MCF 10A (cell line): Measurements from ENCODE around the gene MTOR. TPM values are rescaled to one million over a fixed set of nuclear protein-coding genes. Genes with fewer than 3 reads are reported as not detected.
"Not testable (repeated sequence)": the region's sequence is repeated elsewhere in the genome, so short reads cannot be mapped to it uniquely, and the experiment has no call there.

Source experiments
- BruUV-seq: library from RNA; stranded (reverse); fragments of 400-500 nt; replicated peaks from 2 replicates; lab custom pipeline; 2021; lab: Mats Ljungman, UMichigan
- CTCF ChIA-PET: fragments of 300-600 bp; sonication (Branson Sonifier 250); formaldehyde crosslinking; extraction: SDS; loops from one replicate; lab custom pipeline; 2021; ENCODE audit warnings: antibody characterized with exemption, inconsistent platforms; lab: Yijun Ruan, JAX
- POLR2A ChIA-PET: fragments of 300-600, 350-650 bp; sonication (Branson Sonifier 250); formaldehyde crosslinking; extraction: SDS; loops from one replicate; lab custom pipeline; 2020; ENCODE audit warnings: antibody characterized with exemption, inconsistent platforms; lab: Yijun Ruan, JAX
- DNase-seq: peaks from one replicate; pipeline ENCODE4 v3.0.0-alpha.2; 2018; ENCODE audit not compliant: unreplicated experiment
- H3K27ac Mint-ChIP-seq: one replicate; pipeline ENCODE4 v1.8.0; 2022; ENCODE audit warnings: mild to moderate bottlenecking, low read depth, mixed read lengths; ENCODE audit not compliant: unreplicated experiment
- H3K27me3 Mint-ChIP-seq: one replicate; pipeline ENCODE4 v1.8.0; 2022; ENCODE audit warnings: mixed read lengths; ENCODE audit not compliant: insufficient read depth, unreplicated experiment
- H3K36me3 Mint-ChIP-seq: one replicate; pipeline ENCODE4 v1.8.0; 2022; ENCODE audit warnings: mild to moderate bottlenecking, moderate library complexity, mixed read lengths; ENCODE audit not compliant: insufficient read depth, unreplicated experiment
- H3K4me1 Mint-ChIP-seq: one replicate; pipeline ENCODE4 v1.8.0; 2022; ENCODE audit warnings: mixed read lengths; ENCODE audit not compliant: insufficient read depth, unreplicated experiment
- H3K4me3 Mint-ChIP-seq: one replicate; pipeline ENCODE4 v1.8.0; 2022; ENCODE audit warnings: mild to moderate bottlenecking, moderate library complexity, mixed read lengths; ENCODE audit not compliant: unreplicated experiment
- H3K9me3 Mint-ChIP-seq: one replicate; pipeline ENCODE4 v1.8.0; 2022; ENCODE audit warnings: mixed read lengths; ENCODE audit not compliant: unreplicated experiment
- CTCF ChIP-seq: fragments of 200-600 bp; IDR thresholded peaks from one replicate; pipeline ENCODE4 v1.8.0; 2022; ENCODE audit warnings: antibody characterized with exemption, mild to moderate bottlenecking; ENCODE audit not compliant: unreplicated experiment
- intact Hi-C: fragments of 100-400 bp; cut with micrococcal nuclease; formaldehyde crosslinking; loops from 2 replicates; pipeline ENCODE4 v1.14.1; 2022
- total RNA-seq: library from RNA; stranded (reverse); gene quantifications from 2 replicates; pipeline ENCODE4 v1.2.3, GENCODE V29; 2022

MTOR gene
- total RNA-seq, 1 experiment from 2014 or later = 45.9 TPM

- H3K4me3 Mint-ChIP-seq = no peak overlapping the region
- no peaks in the 10 kb centered on the region for H3K9me3 Mint-ChIP-seq
- H3K4me1 Mint-ChIP-seq = peaks cover 5% of the 10 kb centered on the region
- intact Hi-C loops = no loop called here
- no peak overlapping the region for H3K27ac Mint-ChIP-seq
- H3K27me3 Mint-ChIP-seq = peaks cover 21% of the 10 kb centered on the region
- ChIA-PET POLR2A (no interaction called here), CTCF (interaction anchor here (0.7 kb wide), 1 partner anchor 53 kb away, joined by 5 read pairs; no protein-coding TSS in a partner anchor)
- no peak for DNase-seq
- no TSS peak for BruUV-seq
- H3K36me3 Mint-ChIP-seq = no peaks in the 10 kb centered on the region
- TF ChIP-seq CTCF = no peak
Measured at GRCh38 chr1:11307852-11308251, 45.5 kb upstream of the MTOR start.

GRCh38 chr1:11305516-11305915 lies 43.2 kb upstream of the MTOR start:
- H3K27ac Mint-ChIP-seq, H3K4me1 Mint-ChIP-seq, H3K36me3 Mint-ChIP-seq, BruUV-seq, CTCF ChIA-PET, POLR2A ChIA-PET, DNase-seq, H3K9me3 Mint-ChIP-seq, intact Hi-C loops, H3K4me3 Mint-ChIP-seq: not testable (repeated sequence)
- peaks cover 11% of the 10 kb centered on the region for H3K27me3 Mint-ChIP-seq

GRCh38 chr1:11302366-11302765 lies 40.0 kb upstream of the MTOR start:
- H3K4me3 Mint-ChIP-seq = no peak overlapping the region
- DNase-seq = no peak
- BruUV-seq = no TSS peak
- H3K27me3 Mint-ChIP-seq = no peaks in the 10 kb centered on the region
- POLR2A ChIA-PET = no interaction called here
- no peak overlapping the region for H3K27ac Mint-ChIP-seq
- intact Hi-C loops = no loop called here
- H3K36me3 Mint-ChIP-seq = no peaks in the 10 kb centered on the region
- CTCF ChIA-PET = interaction anchor here (0.6 kb wide), 1 partner anchor 65 kb away, joined by 3 read pairs; no protein-coding TSS in a partner anchor
- no peak for TF ChIP-seq CTCF
- H3K9me3 Mint-ChIP-seq = no peaks in the 10 kb centered on the region
- no peaks in the 10 kb centered on the region for H3K4me1 Mint-ChIP-seq

GRCh38 chr1:11301601-11302000 lies 39.2 kb upstream of the MTOR start:
- Mint-ChIP-seq H3K4me3 (no peak overlapping the region), H3K27ac (no peak overlapping the region), H3K4me1 (no peaks in the 10 kb centered on the region), H3K9me3 (no peaks in the 10 kb centered on the region), H3K36me3 (no peaks in the 10 kb centered on the region), H3K27me3 (no peaks in the 10 kb centered on the region)
- ChIA-PET POLR2A (interaction anchor here (0.9 kb wide), 1 partner anchor 14 kb away, joined by 3 read pairs; no protein-coding TSS in a partner anchor), CTCF (no interaction called here)
- DNase-seq = no peak
- intact Hi-C loops = no loop called here
- TF ChIP-seq CTCF = no peak
- BruUV-seq = no TSS peak

GRCh38 chr1:11299225-11299574 lies 36.8 kb upstream of the MTOR start:
- intact Hi-C loops = no loop called here
- Mint-ChIP-seq H3K27ac (no peak overlapping the region), H3K36me3 (peaks cover 7% of the 10 kb centered on the region), H3K9me3 (no peaks in the 10 kb centered on the region), H3K27me3 (no peaks in the 10 kb centered on the region), H3K4me1 (no peaks in the 10 kb centered on the region), H3K4me3 (no peak overlapping the region)
- ChIA-PET POLR2A (no interaction called here), CTCF (interaction anchor here (1.0 kb wide), 1 partner anchor 13 kb away, joined by 4 read pairs; no protein-coding TSS in a partner anchor)
- TF ChIP-seq CTCF = no peak
- BruUV-seq = no TSS peak
- DNase-seq = no peak
